Activated CD4-positive, alpha-beta memory T cell treated with anti-CD3 and anti-CD28 coated beads, Interleukin-2, amount 10 ng/mL, durations not matched to agents 7 days and 5 days (primary cell): ENCODE results near the gene TPM1. TPM values are rescaled to one million over a fixed set of nuclear protein-coding genes. Genes with fewer than 3 reads are reported as not detected.

ENCODE experiments used
- CTCF ChIA-PET: fragments of 350-600 bp; sonication (Branson Sonifier 250); formaldehyde crosslinking; loops from one replicate; lab custom pipeline; 2021; ENCODE audit warnings: antibody characterized with exemption, inconsistent platforms; lab: Charles Lee
- POLR2A ChIA-PET: fragments of 350-600 bp; sonication (Branson Sonifier 250); formaldehyde crosslinking; loops from one replicate; lab custom pipeline; 2021; ENCODE audit warnings: antibody characterized with exemption; lab: Charles Lee
- DNase-seq: peaks from one replicate; pipeline ENCODE4 v3.0.0-alpha.2; 2020
- H3K27ac Mint-ChIP-seq: one replicate; pipeline ENCODE4 v1.8.0; 2021; ENCODE audit warnings: mild to moderate bottlenecking, mixed read lengths
- H3K27me3 Mint-ChIP-seq: one replicate; pipeline ENCODE4 v1.8.0; 2021; ENCODE audit warnings: mixed read lengths
- H3K36me3 Mint-ChIP-seq: one replicate; pipeline ENCODE4 v1.8.0; 2021; ENCODE audit warnings: low read depth, mixed read lengths
- H3K4me1 Mint-ChIP-seq: one replicate; pipeline ENCODE4 v1.8.0; 2021; ENCODE audit warnings: mixed read lengths
- H3K4me3 Mint-ChIP-seq: one replicate; pipeline ENCODE4 v1.8.0; 2021; ENCODE audit warnings: mild to moderate bottlenecking, mixed read lengths
- H3K9me3 Mint-ChIP-seq: one replicate; pipeline ENCODE4 v1.8.0; 2021; ENCODE audit warnings: mixed read lengths
- total RNA-seq, 2 experiments: library from RNA; stranded (reverse); gene quantifications; one replicate each; pipeline ENCODE4 v1.2.3, GENCODE V29; 2021

The TPM1 gene
- total RNA-seq, 2 experiments from 2014 or later = 4.8 to 6.2 TPM

DNA sequence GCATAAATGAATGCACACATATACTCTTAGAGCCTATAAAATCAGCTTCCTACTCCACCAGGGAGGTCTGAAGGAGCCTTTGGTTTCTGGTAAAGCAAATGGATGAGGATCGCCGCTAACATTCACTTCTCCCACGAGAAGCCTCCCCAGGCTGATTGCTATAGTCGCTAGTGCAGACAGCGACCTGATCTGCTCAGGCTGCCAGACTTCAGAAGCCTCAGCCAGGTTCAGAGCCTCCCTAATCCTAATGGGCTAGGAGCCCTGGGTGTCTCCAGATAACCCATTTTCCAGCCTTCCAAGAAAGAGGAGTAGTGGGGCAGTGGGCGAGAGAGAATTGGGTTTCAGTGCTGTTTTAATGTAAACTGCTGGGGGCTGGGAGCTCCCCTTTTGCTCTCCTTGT is 35.4 kb downstream of the TPM1 start:
- Mint-ChIP-seq H3K4me3 (no peak overlapping the region), H3K4me1 (peaks cover 16% of the 10 kb centered on the region), H3K9me3 (no peaks in the 10 kb centered on the region), H3K27me3 (peaks cover 17% of the 10 kb centered on the region), H3K36me3 (no peaks in the 10 kb centered on the region), H3K27ac (no peak overlapping the region)
- CTCF ChIA-PET = interaction anchor here (1.0 kb wide), 1 partner anchor 30 kb away, joined by 3 read pairs; no protein-coding TSS in a partner anchor
- DNase-seq = no peak
- POLR2A ChIA-PET = no interaction called here

DNA sequence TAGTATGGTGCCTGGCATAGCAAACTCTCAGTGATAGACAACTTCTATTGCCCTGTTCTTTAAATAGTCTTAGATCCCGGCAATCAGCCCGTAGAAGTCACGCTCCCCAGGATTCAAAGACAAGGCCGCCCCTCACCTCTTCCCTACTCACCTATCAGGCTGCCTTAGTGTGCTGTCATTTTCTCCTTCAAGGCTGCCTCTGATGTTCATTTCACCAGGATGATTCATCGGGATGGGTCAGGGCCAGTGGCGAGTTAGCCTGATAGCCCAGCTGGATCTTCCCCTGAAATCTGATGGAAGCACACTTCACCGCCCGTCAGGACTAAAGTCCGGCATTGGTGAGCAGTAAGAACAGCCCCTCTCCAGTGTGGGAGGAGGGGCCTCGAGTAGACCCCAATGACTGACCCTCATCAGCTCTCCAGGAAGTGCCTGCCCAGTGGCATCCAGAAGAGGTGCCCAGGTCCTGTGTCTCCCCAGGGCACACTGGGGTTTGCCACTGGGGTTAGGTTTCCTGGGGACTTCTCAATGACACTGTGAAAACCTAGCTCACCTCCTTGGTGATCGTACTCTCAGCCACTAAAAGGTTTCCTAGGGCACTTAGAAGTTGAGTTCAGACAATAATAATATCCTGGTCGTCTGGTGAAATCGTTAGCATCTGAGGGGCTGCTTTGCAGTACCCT is 37.5 kb downstream of the TPM1 start:
- no peaks in the 10 kb centered on the region for H3K36me3 Mint-ChIP-seq
- H3K4me1 Mint-ChIP-seq = peaks cover 16% of the 10 kb centered on the region
- no peak overlapping the region for H3K27ac Mint-ChIP-seq
- H3K9me3 Mint-ChIP-seq = no peaks in the 10 kb centered on the region
- CTCF ChIA-PET = no interaction called here
- no peak overlapping the region for H3K4me3 Mint-ChIP-seq
- DNase-seq = no peak
- POLR2A ChIA-PET = no interaction called here
- peaks cover 17% of the 10 kb centered on the region for H3K27me3 Mint-ChIP-seq

DNA sequence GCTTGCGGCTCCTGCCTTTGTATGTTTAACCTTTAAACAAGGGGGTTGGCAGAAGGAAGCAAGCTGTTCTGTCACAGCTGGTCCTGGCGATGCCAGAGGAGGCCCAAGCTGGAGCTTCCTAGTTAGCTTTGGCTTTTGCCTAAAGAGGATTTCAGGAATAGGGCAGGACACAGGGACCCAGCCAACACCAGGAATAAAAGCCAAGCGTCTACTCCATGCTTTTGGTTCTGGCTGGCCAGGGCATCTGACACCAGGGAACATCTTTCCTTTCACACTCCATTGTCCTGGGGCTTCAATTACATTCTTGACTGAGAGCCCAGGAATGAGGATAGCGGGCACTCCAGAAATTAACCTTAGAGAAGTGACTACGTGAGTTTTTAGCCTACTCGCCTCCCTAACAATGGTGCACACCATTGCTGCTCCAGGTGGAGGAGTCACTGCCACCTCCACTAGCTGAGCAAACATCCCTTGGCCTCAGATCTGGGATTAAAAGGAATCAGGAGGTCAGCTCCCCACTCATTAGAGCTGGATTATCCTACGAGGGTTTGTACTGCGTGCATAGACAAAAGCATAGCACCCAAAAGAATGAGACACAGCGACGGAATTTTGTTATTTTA is 38.2 kb downstream of the TPM1 start:
- Mint-ChIP-seq H3K4me1 (peaks cover 12% of the 10 kb centered on the region), H3K27ac (no peak overlapping the region), H3K27me3 (peaks cover 17% of the 10 kb centered on the region), H3K9me3 (no peaks in the 10 kb centered on the region), H3K36me3 (no peaks in the 10 kb centered on the region), H3K4me3 (no peak overlapping the region)
- CTCF ChIA-PET = no interaction called here
- POLR2A ChIA-PET = no interaction called here
- DNase-seq = no peak

DNA sequence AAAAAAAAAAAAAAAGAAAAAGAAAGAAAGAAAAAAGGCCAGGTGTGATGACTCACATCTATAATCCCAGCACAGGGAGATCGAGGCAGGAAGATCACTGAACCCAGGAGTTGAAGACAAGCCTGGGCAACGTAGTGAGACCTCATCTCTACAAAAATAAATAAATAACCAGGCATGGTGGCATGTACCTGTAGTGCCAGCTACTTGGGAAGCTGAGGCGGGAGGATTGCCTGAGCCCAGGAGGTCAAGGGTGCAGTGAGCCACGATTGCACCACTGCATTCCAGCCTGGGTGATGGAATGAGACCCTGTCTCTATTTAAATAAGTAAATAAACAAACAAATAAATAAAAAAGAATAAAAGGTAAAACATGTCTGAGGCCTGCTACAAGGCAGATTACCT is 39.8 kb downstream of the TPM1 start:
- ChIA-PET CTCF (no interaction called here), POLR2A (interaction anchor here (0.6 kb wide), 1 partner anchor 35 kb away, joined by 3 read pairs; no protein-coding TSS in a partner anchor)
- H3K4me1 Mint-ChIP-seq = no peaks in the 10 kb centered on the region
- H3K27me3 Mint-ChIP-seq = peaks cover 17% of the 10 kb centered on the region
- DNase-seq = no peak
- no peaks in the 10 kb centered on the region for H3K9me3 Mint-ChIP-seq
- H3K27ac Mint-ChIP-seq = no peak overlapping the region
- H3K36me3 Mint-ChIP-seq = no peaks in the 10 kb centered on the region
- no peak overlapping the region for H3K4me3 Mint-ChIP-seq

DNA sequence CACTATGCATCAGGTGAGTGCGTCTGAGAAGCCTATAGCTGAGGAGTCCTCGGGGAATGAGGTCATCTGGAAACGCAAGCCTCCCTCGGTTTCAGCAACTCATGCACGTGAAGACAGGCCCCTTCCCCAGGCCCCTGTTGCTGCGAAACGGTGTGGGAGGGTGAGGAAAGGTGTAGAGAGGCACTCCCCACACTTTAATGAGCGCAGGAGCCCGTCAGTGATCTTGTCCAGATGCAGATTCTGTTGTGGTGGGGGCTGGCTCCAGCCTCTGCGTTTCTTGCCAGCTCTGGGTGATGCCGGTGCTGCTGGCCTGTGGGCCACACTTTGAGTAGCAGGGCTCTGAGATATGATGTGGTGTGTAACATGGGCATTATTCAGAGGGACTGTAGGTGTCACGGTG is 40.5 kb downstream of the TPM1 start:
- Mint-ChIP-seq H3K9me3 (no peaks in the 10 kb centered on the region), H3K4me3 (no peak overlapping the region), H3K27ac (no peak overlapping the region), H3K27me3 (peaks cover 12% of the 10 kb centered on the region), H3K36me3 (no peaks in the 10 kb centered on the region), H3K4me1 (no peaks in the 10 kb centered on the region)
- CTCF ChIA-PET = no interaction called here
- POLR2A ChIA-PET = no interaction called here
- no peak for DNase-seq

DNA sequence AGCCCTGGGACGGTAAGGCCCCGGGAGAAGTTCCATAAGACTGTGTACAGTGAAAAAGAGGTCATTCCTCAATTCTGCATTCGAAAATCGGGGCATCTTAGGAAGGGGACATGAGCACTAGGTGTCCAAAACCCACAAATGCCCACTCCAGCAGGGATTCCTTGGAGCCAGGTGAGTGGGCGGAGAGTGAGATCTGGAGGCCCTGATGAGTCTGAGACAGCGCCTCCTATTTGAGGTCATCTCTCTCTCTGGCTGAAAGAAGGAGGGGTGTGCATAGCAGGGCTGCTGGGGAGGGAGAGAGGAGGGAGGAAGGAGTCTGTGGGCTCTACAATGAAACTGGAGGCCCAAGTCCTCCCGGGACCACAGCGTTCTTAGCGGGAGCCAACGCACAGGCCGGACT is 41.0 kb downstream of the TPM1 start:
- Mint-ChIP-seq H3K27me3 (peaks cover 11% of the 10 kb centered on the region), H3K4me3 (no peak overlapping the region), H3K4me1 (no peaks in the 10 kb centered on the region), H3K9me3 (no peaks in the 10 kb centered on the region), H3K36me3 (no peaks in the 10 kb centered on the region), H3K27ac (no peak overlapping the region)
- ChIA-PET CTCF (interaction anchor here (1.6 kb wide), 1 partner anchor 342 kb away, joined by 3 read pairs; no protein-coding TSS in a partner anchor), POLR2A (no interaction called here)
- no peak for DNase-seq

DNA sequence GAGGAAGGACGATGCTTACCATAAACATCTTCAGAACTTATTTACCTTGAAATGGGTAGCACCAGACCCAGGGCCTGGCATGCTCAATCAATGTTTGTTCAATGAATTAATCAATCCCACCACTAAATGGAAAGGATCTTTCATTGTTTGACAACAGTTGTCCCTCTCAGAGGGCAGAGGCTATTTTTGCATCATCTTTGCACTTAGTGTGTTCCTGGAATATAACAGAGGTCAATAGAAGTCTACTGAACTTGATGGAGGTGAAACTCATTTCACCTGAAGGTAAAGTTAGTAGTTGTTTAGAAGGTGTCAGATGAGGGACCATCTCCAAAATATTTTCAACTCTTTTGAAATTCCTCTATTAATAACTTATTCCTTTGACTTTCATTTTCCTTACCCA is 42.3 kb downstream of the TPM1 start:
- CTCF ChIA-PET = interaction anchor here (1.6 kb wide), 1 partner anchor 343 kb away, joined by 3 read pairs; no protein-coding TSS in a partner anchor
- H3K27me3 Mint-ChIP-seq = peaks cover 7% of the 10 kb centered on the region

DNA sequence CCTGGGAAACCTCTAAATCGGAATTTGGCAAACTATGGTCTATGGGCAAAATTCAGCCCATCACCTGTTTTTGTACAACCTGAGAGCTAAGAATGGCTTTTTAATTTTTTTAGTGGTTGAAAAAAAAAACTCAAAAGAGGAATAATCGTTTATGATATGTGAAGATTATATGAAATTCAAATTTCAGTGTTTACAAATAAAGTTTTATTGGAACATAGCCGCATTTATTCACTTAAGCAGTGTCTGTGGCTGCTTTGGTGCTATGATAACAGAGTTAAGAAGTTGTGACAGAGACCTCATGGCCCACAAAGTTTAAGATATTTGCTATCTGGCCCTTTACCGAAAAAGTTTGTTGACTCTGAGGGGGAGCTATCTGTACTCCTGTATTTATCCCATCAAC is 42.7 kb downstream of the TPM1 start:
- no peak overlapping the region for H3K4me3 Mint-ChIP-seq
- CTCF ChIA-PET = interaction anchor here (1.6 kb wide), 1 partner anchor 343 kb away, joined by 3 read pairs; no protein-coding TSS in a partner anchor
- POLR2A ChIA-PET = no interaction called here
- no peaks in the 10 kb centered on the region for H3K36me3 Mint-ChIP-seq
- peaks cover 7% of the 10 kb centered on the region for H3K27me3 Mint-ChIP-seq
- no peak overlapping the region for H3K27ac Mint-ChIP-seq
- no peak for DNase-seq
- no peaks in the 10 kb centered on the region for H3K9me3 Mint-ChIP-seq
- H3K4me1 Mint-ChIP-seq = no peaks in the 10 kb centered on the region

More for the DNA sequence above, 42.3 kb downstream of the TPM1 start:
- Mint-ChIP-seq H3K4me1 (no peaks in the 10 kb centered on the region), H3K36me3 (no peaks in the 10 kb centered on the region), H3K27ac (no peak overlapping the region), H3K9me3 (no peaks in the 10 kb centered on the region), H3K4me3 (no peak overlapping the region)
- POLR2A ChIA-PET = no interaction called here
- no peak for DNase-seq

DNA sequence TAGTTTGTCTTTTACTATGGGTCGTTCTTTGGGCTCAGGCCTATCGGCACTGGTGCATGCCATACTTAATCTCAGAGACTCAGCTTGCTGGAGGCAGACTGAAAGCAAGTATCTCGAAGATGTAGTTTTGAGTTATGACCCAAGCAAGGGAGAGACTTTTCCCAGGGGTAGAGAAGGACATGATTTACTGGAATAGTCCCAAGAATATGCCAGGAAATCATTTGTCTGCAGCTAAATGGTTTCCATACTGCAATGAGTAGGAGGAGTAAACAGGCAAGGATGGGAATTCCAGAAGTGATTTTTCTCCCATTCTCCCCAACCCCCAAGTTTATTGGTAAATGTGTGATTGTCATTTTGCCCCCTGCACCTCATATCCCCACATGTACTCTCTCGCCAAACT is 43.7 kb downstream of the TPM1 start:
- Mint-ChIP-seq H3K27ac (no peak overlapping the region), H3K9me3 (no peaks in the 10 kb centered on the region), H3K4me3 (no peak overlapping the region), H3K4me1 (no peaks in the 10 kb centered on the region), H3K36me3 (no peaks in the 10 kb centered on the region), H3K27me3 (peaks cover 3% of the 10 kb centered on the region)
- POLR2A ChIA-PET = no interaction called here
- CTCF ChIA-PET = interaction anchor here (0.6 to 9.9 kb wide), 2 partner anchors 38 to 71 kb away, joined by 4 to 75 read pairs; partner anchors contain the start of gene RPS27L
- no peak for DNase-seq

DNA sequence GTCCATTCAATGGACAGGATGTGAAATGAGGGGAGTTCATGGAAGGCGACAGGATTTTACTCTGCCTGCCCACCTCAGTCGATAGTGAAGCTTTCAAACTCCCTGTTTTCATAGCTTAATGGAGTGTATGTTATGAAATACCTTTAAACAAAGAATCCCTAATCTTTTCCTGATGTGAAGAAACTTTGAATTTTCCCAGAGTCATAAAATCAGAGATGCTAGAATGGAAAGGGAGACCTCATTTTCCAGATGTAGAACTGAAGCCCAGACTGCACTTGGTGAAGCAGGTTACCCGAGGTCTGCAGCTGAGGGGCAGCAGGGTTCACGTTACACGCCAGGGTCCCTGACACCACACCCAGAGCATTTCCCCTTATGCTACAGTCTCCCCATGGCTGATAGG is 44.4 kb downstream of the TPM1 start:
- POLR2A ChIA-PET = no interaction called here
- H3K27me3 Mint-ChIP-seq = peaks cover 3% of the 10 kb centered on the region
- CTCF ChIA-PET = interaction anchor here (0.6 to 9.9 kb wide), 2 partner anchors 39 to 71 kb away, joined by 4 to 75 read pairs; partner anchors contain the start of gene RPS27L
- H3K9me3 Mint-ChIP-seq = no peaks in the 10 kb centered on the region
- H3K4me1 Mint-ChIP-seq = no peaks in the 10 kb centered on the region
- no peak overlapping the region for H3K4me3 Mint-ChIP-seq
- H3K36me3 Mint-ChIP-seq = no peaks in the 10 kb centered on the region
- no peak overlapping the region for H3K27ac Mint-ChIP-seq
- no peak for DNase-seq

DNA sequence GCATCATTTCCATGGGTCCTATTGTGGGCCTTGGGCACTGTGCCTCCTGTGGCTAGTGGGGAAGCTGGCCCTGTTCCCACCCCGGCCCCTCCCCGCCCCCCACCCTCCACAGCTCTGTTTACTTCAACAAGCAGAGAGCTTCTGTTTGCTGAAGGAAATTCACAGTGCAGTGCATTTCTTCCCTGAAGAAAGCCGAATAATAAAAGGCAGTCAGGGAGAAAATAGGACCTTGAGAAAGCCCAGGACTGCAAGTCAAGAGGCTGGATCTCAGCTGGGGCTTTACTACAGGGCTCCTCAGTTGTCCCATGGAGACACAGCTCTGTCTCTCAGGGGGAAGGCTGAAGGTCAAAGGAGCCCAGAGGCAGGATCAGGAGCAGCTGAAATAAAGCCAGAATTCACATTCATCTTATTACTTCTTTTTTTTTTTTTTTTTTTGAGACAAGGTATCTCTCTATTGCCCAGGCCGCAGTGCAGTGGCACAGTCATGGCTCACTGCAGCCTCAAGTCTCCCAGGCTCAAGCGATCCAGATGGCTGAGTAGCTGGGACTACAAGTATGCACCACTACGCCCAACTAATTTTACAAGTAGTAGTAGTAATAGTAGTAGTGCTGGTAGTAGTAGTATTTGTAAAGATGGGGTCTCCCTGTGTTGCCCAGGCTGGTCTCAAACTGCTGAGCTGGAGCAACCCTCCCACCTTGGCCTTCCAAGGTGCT is 46.1 kb downstream of the TPM1 start:
- Mint-ChIP-seq H3K36me3 (no peaks in the 10 kb centered on the region), H3K27me3 (peaks cover 3% of the 10 kb centered on the region), H3K27ac (no peak overlapping the region), H3K4me3 (no peak overlapping the region), H3K9me3 (no peaks in the 10 kb centered on the region), H3K4me1 (no peaks in the 10 kb centered on the region)
- no peak for DNase-seq
- ChIA-PET CTCF (interaction anchor here (0.6 to 9.9 kb wide), 2 partner anchors 14 to 41 kb away, joined by 4 to 75 read pairs; no protein-coding TSS in a partner anchor), POLR2A (no interaction called here)

DNA sequence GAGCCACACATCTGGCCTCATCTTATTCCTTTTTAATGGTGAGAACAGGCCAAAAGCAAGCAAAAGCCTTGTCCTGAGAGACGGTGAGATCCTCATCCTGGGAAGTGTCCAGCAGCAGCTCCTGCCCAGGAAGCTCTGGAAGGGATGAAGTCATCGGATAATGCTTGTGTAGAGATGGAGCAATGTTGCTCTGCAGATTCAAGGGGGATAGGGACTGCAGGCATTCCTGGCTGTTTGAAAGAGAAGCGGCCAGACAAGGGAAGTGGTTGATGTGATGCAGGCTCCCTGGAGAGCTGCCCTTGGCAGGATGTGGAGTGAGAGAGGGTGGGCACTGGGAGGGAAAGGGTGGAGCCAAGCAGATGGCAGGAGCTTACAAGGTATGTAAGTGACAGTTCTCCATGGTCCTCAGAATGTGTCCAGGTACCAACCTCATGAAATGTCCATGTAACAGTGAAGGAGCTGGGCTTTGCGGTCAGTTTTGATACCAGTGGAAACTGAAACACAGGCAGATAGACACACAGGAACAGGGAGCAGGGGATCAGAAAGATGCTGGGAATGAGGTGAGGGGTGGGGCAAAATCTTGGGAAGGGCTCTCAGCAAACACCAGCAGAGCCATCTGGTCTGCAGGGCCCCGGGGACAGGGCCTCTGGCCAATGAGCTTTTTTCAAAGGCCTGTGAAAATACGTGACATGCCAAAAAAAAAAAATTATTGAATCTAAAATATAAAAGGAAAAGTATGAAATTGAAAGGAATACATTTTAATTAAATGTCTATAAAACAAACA is 46.9 kb downstream of the TPM1 start:
- Mint-ChIP-seq H3K27me3 (peaks cover 3% of the 10 kb centered on the region), H3K27ac (no peak overlapping the region), H3K9me3 (no peaks in the 10 kb centered on the region), H3K4me1 (no peaks in the 10 kb centered on the region), H3K4me3 (no peak overlapping the region), H3K36me3 (no peaks in the 10 kb centered on the region)
- DNase-seq = no peak
- ChIA-PET POLR2A (no interaction called here), CTCF (interaction anchor here (9.9 kb wide), 1 partner anchor 41 kb away, joined by 75 read pairs; no protein-coding TSS in a partner anchor)
